K562 (cell line): ENCODE measurements around the gene AMDHD1. TPM values are rescaled to one million over a fixed set of nuclear protein-coding genes. Genes with fewer than 3 reads are reported as not detected.

Experiments used
- AFF1 ChIP-seq, 2 experiments: fragments of 450-650 bp; IDR thresholded peaks; 2 replicates each; pipeline ENCODE4 v1.6.1; 2018; ENCODE audit warnings: mild to moderate bottlenecking in 2 of 2, low read depth in 1 of 2; ENCODE audit not compliant: partially characterized antibody in 2 of 2
- IFI16 ChIP-seq: fragments of 250-450 bp; sonication (Bioruptor Pico); IDR thresholded peaks from 2 replicates; pipeline ENCODE4 v2.1.2; 2022; ENCODE audit warnings: mild to moderate bottlenecking, inconsistent platforms
- polyA plus RNA-seq, 8 experiments: library from polyadenylated mRNA; depleted of rRNA in 4 of 8; stranded (reverse) in 5 of 8; unstranded in 3 of 8; fragments of >200 nt; fragmentation: Nextera tagmentation in 2 of 8; fragmentation: Illumina TruSeq in 1 of 8; extraction: Ambion mirVana in 2 of 8; extraction: Trizol in 1 of 8; gene quantifications; 2 replicates each; pipeline versions ENCODE4 v1.2.1 to v1.2.3, GENCODE V29; 2011 to 2014; ENCODE audit warnings: inconsistent platforms in 1 of 8, missing spikeins in 1 of 8
- total RNA-seq, 7 experiments: library from RNA; depleted of rRNA in 6 of 7; stranded (reverse); fragments of >200 nt in 6 of 7; fragmentation: Illumina TruSeq in 2 of 7; extraction: Trizol in 2 of 7; gene quantifications; 2 replicates each; pipeline versions ENCODE4 v1.2.1 to v1.2.3, GENCODE V29; 2011 to 2021; ENCODE audit warnings: low replicate concordance in 1 of 7
- TF ChIP-seq, protein P1 (sequence below): sonication (generic); formaldehyde crosslinking; IDR thresholded peaks from 2 replicates; pipeline ENCODE4 v1.5.0; 2020; ENCODE audit warnings: missing genetic modification reagents

Gene AMDHD1
- total and polyA plus RNA-seq, 9 of the 15 experiments (the other 6 are each of a cell fraction or from before 2014, with no cell fraction given), result not detected

DNA sequence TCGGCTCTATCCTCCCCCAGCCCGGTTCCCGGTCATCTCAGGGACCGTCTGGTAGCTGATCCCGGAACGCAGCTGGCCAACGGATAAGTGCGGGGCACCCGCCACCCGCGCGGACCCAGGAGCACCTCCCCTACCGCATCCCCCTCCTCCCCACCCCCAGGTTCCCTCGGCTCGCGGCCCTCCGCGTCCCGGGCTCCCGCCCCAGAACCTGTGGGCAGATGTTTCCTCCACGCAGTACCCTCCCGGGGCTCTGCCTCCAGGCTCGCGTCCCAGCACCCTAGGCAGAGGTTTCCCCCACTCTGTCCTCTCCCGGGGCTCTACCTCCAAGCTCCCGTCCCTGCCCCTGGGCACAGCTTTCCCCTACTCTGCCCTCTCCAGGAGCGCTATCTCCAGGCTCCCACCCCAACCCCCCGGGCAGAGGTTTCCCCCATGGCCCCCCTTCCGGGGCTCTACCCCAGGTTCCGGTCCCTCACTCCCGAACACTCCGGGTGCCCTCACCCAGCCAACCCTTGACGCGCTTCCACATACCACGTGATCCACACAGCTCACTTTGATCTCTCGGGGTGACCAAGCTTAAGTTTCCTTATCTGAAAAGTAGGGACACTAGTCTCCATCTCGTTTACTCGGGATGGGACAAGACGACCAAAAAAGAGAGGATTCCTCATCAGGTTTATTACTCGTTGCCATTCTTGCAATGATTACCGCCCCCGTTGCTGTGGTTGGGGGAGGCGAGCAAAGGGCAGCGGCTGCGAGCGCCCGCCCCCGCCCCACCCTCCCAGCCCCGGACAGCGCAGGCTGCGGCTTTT lies 404 bp upstream of the AMDHD1 start, which contains the start of gene CCDC38 (continued):
- TF ChIP-seq AFF1 (IDR thresholded peaks at IDR 0.05; ENCODE audit: low read depth in 1 of 2, partially characterized antibody in 2 of 2) (no peak), IFI16 (CRISPR knock-in tag) (no peak)
- TF ChIP-seq, protein P1, sequence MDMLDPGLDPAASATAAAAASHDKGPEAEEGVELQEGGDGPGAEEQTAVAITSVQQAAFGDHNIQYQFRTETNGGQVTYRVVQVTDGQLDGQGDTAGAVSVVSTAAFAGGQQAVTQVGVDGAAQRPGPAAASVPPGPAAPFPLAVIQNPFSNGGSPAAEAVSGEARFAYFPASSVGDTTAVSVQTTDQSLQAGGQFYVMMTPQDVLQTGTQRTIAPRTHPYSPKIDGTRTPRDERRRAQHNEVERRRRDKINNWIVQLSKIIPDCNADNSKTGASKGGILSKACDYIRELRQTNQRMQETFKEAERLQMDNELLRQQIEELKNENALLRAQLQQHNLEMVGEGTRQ, result peak; percentile 42; the same call in 1 of the 2 replicates
- TF ChIP-seq, all 486 proteins: peak for 5
